Measurements from ENCODE around the gene TAX1BP1.

Gene TAX1BP1

DNA sequence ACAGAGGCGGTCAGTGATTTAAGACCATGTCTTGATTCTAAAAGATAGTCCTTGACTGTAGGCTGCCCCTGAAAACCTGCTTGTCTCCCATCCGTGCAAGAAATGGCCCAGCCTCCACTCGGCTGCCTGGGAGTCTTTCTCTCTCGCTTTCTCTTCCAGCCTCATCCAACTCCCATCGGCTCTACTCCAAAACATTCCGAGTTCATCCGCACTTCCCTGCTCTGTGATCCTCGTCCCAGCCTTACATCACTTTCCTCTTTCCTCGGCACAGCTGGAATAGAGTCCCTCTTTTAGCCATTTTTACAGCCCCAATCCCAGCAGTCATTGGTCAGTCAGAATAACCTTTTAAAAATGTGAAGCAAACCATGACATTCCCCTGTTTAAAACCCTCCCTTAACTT, 135.1 kb downstream of the TAX1BP1 start:
- TF ChIP-seq CTCF (IDR thresholded peaks at IDR 0.05; ENCODE audit: low read depth, low read length) = no peak
- Histone ChIP-seq H3K4me3 (ENCODE audit: low read depth, low read length) (no peak overlapping the region), H3K36me3 (no peaks in the 10 kb centered on the region), H3K27me3 (no peaks in the 10 kb centered on the region), H3K9me3 (no peaks in the 10 kb centered on the region), H3K4me1 (peaks cover 6% of the 10 kb centered on the region; the same call in 1 of the 2 replicates)
- DNase-seq = no peak

DNA sequence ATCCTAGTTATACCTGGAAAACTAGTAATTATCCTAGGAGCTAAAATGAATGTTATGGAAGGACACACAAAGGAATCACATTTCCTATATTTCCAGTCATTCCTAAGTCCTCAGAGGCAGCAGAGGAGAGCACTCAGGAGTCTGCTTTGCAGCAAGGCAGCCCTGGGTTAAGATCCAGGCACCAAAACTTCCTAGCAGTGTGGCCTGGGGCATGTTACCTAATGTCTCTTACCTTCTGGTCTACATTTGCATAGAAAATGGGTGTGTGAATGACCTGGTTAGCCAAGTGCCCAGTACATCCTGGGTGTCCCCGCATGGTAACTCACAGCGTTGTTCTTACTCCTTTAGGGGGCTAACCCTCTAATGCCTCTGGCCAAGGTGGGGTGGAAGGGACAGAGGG, 135.9 kb downstream of the TAX1BP1 start:
- H3K36me3 ChIP-seq = no peaks in the 10 kb centered on the region
- DNase-seq = no peak
- peaks cover 6% of the 10 kb centered on the region; the same call in 1 of the 2 replicates for H3K4me1 ChIP-seq
- H3K27me3 ChIP-seq = no peaks in the 10 kb centered on the region
- no peaks in the 10 kb centered on the region for H3K9me3 ChIP-seq
- no peak overlapping the region for H3K4me3 ChIP-seq (ENCODE audit: low read depth, low read length)
- TF ChIP-seq CTCF (IDR thresholded peaks at IDR 0.05; ENCODE audit: low read depth, low read length) = no peak

DNA sequence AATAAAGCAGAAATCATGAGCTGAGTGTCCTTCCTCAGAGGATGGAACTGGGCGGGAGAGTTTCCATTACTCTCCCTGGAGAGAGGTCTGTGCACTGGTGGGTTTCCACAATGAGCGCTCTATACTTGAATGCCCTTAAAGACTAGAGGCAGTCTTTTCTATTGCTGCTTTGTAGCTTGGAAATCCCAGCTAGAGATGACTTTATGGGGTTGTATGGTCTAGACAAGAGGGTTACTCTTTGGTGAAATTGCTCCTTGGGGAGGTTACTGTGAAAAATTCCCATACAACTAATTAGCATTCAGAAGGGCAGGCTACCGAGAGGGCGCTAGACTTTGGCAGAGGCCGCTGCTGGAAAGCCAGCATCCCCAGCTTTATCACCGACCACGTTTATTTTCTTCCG, 136.8 kb downstream of the TAX1BP1 start:
- Histone ChIP-seq H3K4me3 (ENCODE audit: low read depth, low read length) (no peak overlapping the region), H3K36me3 (no peaks in the 10 kb centered on the region), H3K9me3 (no peaks in the 10 kb centered on the region), H3K4me1 (peaks cover 6% of the 10 kb centered on the region; the same call in 1 of the 2 replicates), H3K27me3 (no peaks in the 10 kb centered on the region)
- DNase-seq = no peak
- no peak for TF ChIP-seq CTCF (IDR thresholded peaks at IDR 0.05; ENCODE audit: low read depth, low read length)

All from BE2C (cell line).